ENCODE data around the gene IFNGR1. TPM values are rescaled to one million over a fixed set of nuclear protein-coding genes. Genes with fewer than 3 reads are reported as not detected.

The IFNGR1 gene
- total RNA-seq, 6 experiments from 2014 or later: 25.8 to 88.8 (median 37.4) TPM

DNA sequence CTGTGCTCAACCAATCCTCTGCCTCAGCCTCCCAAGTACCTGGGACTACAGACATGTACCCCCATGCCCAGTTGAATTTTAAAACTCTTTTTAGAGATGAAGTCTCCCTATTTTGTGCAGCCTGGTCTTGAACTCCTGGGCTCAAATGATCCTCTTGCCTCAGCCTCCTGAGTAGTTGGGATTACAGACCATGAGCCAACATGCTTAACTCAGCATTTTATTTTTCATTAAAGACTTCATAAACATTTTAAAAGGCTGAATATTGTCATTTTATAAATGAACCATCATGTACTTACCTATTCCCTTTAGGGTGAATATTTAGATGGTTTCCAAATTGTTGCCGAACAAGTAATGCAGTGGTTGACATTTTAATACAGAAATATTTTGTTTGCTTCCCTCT, 16.5 kb upstream of the IFNGR1 start:
- DNase-seq: no peak
- no peak overlapping the region for H3K4me3 ChIP-seq
- H3K9me3 ChIP-seq: no peaks in the 10 kb centered on the region
- intact Hi-C loops (cut with DNase I): no loop called here
- H3K4me1 ChIP-seq: peaks cover 0 to 25% (median 0%) of the 10 kb centered on the region in 4 donors
- no peak overlapping the region for H3K27ac ChIP-seq
- no peaks in the 10 kb centered on the region for H3K27me3 ChIP-seq
- WGBS (ENCODE audit: insufficient coverage, low coverage, low lambda C conversion rate, missing lambda C conversion rate): 64% methylated on average over 1 of the region's 1 CpG
- H3K36me3 ChIP-seq: no peaks in the 10 kb centered on the region
- TF ChIP-seq POLR2A (IDR thresholded peaks at IDR 0.05): no peak
- TF ChIP-seq, protein P1, sequence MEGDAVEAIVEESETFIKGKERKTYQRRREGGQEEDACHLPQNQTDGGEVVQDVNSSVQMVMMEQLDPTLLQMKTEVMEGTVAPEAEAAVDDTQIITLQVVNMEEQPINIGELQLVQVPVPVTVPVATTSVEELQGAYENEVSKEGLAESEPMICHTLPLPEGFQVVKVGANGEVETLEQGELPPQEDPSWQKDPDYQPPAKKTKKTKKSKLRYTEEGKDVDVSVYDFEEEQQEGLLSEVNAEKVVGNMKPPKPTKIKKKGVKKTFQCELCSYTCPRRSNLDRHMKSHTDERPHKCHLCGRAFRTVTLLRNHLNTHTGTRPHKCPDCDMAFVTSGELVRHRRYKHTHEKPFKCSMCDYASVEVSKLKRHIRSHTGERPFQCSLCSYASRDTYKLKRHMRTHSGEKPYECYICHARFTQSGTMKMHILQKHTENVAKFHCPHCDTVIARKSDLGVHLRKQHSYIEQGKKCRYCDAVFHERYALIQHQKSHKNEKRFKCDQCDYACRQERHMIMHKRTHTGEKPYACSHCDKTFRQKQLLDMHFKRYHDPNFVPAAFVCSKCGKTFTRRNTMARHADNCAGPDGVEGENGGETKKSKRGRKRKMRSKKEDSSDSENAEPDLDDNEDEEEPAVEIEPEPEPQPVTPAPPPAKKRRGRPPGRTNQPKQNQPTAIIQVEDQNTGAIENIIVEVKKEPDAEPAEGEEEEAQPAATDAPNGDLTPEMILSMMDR (IDR thresholded peaks at IDR 0.05): no peak
- ATAC-seq: no peak

DNA sequence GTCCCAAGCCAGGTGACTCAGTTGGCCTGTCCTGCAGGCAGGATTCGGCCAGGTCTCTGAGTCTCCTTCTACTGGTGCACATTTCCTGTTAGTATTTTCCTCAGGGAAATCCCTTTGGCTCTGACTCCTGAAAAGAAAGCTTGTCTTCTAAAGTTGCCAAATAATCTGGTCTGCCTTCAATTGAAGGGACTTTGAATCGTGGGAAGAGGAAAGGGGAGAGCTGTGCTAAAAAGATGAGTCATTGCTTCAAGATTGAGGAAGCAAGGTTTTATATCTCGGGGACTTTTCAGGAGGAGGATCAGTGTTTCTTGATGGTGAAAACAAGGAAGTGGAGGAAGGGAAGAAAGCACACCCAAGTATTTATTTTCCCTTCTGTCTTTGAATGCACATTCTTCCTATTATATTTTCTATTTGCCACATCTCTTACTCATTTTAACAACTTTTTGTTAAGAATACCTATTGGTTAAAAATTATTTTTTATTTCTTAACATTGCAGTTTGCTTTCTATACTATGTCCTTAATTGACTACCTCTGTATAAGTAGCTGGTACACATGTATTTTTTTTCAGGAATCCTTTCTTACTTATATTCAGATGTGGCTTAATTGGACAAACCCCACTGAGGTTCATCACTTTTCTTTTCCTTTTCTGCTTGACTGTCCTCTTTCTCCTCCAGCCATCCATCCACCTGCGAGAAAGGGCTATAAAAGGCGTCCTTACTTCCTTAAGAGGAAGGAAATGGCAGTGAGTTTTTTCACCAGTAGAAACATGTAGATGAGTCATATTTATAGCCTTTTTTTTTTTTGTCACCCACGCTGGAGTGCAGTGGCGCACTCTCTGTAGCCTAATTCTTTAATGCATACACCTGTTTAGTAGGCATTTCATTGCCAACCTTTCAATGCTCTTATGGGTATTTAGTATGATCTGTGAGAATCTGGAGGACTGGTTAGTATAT, 15.0 kb upstream of the IFNGR1 start:
- ATAC-seq: peak; percentile 58 to 76 (median 66)
- no peak for DNase-seq
- 37% methylated on average over 7 of the region's 7 CpGs for WGBS (ENCODE audit: insufficient coverage, low coverage, low lambda C conversion rate, missing lambda C conversion rate)
- Histone ChIP-seq H3K9me3 (no peaks in the 10 kb centered on the region), H3K4me1 (peaks cover 0 to 22% (median 0%) of the 10 kb centered on the region in 4 donors), H3K27ac (peak overlapping the region; percentile 24 to 41 (median 25)), H3K36me3 (no peaks in the 10 kb centered on the region), H3K27me3 (no peaks in the 10 kb centered on the region), H3K4me3 (no peak overlapping the region)
- intact Hi-C loops (cut with DNase I): no loop called here
- no peak for TF ChIP-seq POLR2A (IDR thresholded peaks at IDR 0.05)
- TF ChIP-seq, protein P1 (IDR thresholded peaks at IDR 0.05): no peak

DNA sequence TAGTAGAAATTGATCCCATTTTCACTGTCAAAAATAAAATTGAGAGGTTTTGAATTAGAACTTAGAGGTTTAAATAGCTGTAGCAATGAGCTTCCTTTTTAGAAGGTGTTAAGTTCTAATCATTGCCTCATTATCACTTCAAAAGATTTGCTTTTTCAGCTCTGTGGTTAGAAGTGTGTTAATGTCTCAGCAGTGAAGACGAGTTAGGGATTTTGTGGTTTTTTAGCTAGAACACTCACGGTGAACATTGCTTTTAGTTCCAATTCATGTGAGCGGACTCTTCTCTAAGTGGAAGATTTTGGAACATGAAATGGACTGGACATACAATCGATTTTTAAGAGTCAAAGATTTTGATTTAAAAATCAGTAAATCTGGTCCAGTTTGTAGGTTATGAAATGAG, 12.7 kb upstream of the IFNGR1 start:
- peak in 1 of 4 donors; percentile 4 for ATAC-seq
- DNase-seq: no peak
- 61% methylated on average over 4 of the region's 4 CpGs for WGBS (ENCODE audit: insufficient coverage, low coverage, low lambda C conversion rate, missing lambda C conversion rate)
- H3K27ac ChIP-seq: no peak overlapping the region
- no peaks in the 10 kb centered on the region for H3K27me3 ChIP-seq
- H3K36me3 ChIP-seq: no peaks in the 10 kb centered on the region
- no peaks in the 10 kb centered on the region for H3K9me3 ChIP-seq
- peaks cover 0 to 19% (median 0%) of the 10 kb centered on the region in 4 donors for H3K4me1 ChIP-seq
- H3K4me3 ChIP-seq: no peak overlapping the region
- no peak for TF ChIP-seq POLR2A (IDR thresholded peaks at IDR 0.05)
- TF ChIP-seq, protein P1 (IDR thresholded peaks at IDR 0.05): no peak
- intact Hi-C loops (cut with DNase I): no loop called here

DNA sequence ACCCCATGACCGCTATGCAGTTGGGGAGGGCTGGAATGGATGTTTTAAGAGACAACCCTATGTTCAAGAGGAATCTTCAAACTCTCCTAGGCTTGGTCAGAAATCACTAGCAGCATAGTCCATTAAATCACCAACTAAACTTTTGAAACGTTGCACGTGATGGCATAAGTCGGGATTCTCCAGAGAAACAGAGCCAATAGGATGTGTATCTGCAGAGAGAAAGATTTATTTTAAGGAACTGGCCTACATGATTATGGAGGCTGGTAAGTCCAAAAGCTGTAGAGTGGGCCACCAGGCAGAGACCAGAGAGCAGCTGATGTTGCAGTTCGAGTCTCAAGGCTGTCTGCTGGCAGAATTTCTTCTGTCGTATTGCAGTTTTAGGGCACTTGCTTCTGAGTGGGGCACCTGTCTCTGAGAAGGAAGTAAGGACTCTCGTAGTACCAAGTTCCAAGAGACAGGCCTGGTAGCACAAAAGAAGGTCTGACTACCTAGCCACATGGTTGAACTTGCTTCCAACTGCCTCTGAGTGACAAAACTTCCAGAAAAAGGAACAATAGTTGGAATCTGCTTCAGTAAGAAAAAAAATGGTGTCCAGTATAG, 11.9 kb upstream of the IFNGR1 start:
- WGBS (ENCODE audit: insufficient coverage, low coverage, low lambda C conversion rate, missing lambda C conversion rate): 60% methylated on average over 5 of the region's 7 CpGs

More for the DNA sequence above, 11.9 kb upstream of the IFNGR1 start:
- DNase-seq (no peak), ATAC-seq (no peak)
- Histone ChIP-seq H3K9me3 (no peaks in the 10 kb centered on the region), H3K4me3 (no peak overlapping the region), H3K27ac (peak overlapping the region in 1 of 3 donors; percentile 23), H3K27me3 (no peaks in the 10 kb centered on the region), H3K36me3 (no peaks in the 10 kb centered on the region), H3K4me1 (peaks cover 0 to 14% (median 0%) of the 10 kb centered on the region in 4 donors)
- TF ChIP-seq, protein P1 (IDR thresholded peaks at IDR 0.05): no peak
- TF ChIP-seq POLR2A (IDR thresholded peaks at IDR 0.05): no peak
- intact Hi-C loops (cut with DNase I): no loop called here

Measured in right lobe of liver (tissue), 6 donors.